HFF-Myc (cell line): ENCODE results near the gene NPFFR1.

Experiments used
- DNase-seq: peaks from one replicate; pipeline ENCODE4 v3.0.0-alpha.2; 2011; ENCODE audit warnings: low read depth; ENCODE audit errors: extremely low read depth
- H3K4me3 ChIP-seq: replicated peaks from 2 replicates; pipeline ENCODE4 v1.5.1; 2011; ENCODE audit warnings: low read depth, mild to moderate bottlenecking, control low read depth, low read length
- TF ChIP-seq, protein P1 (sequence below): IDR thresholded peaks from 2 replicates; pipeline ENCODE4 v1.5.1; 2012; ENCODE audit warnings: mild to moderate bottlenecking, low read depth, low read length, control low read depth; ENCODE audit errors: missing control alignments

NPFFR1 gene

DNA sequence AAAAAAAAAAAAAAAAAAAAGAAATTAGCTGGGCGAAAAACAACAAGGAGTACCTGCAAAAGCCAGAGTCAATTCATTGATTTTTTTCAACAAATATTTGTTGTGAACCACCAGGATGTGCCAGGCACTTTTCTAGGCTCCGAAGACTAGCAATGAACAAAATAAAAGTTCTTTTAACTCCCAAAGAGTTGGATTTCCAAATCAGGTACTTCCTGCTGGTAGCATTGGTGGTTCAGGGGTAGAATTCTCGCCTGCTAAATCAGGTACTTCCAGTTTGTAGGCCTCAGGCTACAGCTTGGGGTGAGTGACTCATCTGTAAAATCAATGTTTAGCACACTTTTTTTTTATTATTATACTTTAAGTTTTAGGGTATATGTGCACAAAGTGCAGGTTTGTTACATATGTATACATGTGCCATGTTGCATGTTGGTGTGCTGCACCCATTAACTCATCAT, 61.4 kb downstream of the NPFFR1 start:
- TF ChIP-seq, protein P1, sequence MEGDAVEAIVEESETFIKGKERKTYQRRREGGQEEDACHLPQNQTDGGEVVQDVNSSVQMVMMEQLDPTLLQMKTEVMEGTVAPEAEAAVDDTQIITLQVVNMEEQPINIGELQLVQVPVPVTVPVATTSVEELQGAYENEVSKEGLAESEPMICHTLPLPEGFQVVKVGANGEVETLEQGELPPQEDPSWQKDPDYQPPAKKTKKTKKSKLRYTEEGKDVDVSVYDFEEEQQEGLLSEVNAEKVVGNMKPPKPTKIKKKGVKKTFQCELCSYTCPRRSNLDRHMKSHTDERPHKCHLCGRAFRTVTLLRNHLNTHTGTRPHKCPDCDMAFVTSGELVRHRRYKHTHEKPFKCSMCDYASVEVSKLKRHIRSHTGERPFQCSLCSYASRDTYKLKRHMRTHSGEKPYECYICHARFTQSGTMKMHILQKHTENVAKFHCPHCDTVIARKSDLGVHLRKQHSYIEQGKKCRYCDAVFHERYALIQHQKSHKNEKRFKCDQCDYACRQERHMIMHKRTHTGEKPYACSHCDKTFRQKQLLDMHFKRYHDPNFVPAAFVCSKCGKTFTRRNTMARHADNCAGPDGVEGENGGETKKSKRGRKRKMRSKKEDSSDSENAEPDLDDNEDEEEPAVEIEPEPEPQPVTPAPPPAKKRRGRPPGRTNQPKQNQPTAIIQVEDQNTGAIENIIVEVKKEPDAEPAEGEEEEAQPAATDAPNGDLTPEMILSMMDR: no peak
- DNase-seq: no peak
- no peak overlapping the region for H3K4me3 ChIP-seq

DNA sequence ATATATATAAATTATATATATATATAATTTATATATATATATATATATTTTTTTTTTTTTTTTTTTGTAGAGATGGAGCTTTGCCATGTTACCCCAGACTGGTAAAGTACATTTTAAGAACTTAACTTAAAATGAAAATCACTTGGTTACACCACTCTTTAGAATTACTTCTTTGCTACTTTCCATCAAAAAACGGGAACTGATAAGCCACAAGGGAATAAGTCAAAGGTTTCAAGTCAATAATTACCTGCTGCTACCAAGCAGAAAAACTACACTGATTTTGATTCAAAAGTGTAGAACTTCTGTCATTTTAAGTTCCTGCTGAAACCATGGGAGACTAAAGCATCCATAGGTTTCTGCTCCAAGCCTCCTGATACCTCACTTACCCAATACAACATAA, 62.8 kb downstream of the NPFFR1 start:
- no peak for DNase-seq

DNA sequence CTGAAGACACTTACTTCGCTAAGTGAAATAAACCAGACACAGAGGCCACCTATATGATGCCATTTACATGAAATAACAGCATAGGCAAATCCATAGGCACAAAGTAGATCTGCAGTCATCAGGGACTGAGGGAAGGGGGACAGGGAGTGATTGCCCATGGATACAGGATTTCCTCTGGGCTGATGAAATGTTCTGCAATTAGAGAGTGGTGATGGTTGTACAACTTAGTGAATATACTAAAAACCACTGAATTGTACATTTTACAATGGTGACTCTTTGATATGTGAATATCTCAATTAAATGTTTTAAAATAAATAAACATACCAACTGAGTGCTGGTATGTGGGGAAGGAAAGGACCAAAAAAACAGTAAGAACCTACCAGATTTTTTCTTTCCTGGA, 70.9 kb downstream of the NPFFR1 start:
- no peak for DNase-seq
- TF ChIP-seq, protein P1: no peak
- H3K4me3 ChIP-seq: no peak overlapping the region

More for the DNA sequence above, 62.8 kb downstream of the NPFFR1 start:
- TF ChIP-seq, protein P1: no peak
- no peak overlapping the region for H3K4me3 ChIP-seq

DNA sequence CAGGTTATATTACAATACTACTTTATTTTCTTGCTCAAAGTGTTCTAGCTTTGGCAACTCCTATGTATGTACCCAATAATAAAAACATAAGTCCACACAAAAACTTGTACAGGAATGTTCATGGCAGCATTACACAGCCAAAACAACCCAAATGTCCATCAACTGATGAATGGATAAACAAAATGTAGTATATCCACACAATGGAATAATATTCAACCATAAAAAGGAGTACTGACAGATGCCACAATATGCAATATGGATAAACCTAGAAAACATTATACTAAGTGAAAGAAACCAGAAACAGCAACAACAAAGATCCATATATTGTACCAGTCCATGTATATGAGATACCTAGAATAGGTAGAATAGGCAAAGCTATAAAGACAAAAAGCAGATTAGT, 71.5 kb downstream of the NPFFR1 start:
- no peak overlapping the region for H3K4me3 ChIP-seq
- TF ChIP-seq, protein P1: no peak
- DNase-seq: no peak

DNA sequence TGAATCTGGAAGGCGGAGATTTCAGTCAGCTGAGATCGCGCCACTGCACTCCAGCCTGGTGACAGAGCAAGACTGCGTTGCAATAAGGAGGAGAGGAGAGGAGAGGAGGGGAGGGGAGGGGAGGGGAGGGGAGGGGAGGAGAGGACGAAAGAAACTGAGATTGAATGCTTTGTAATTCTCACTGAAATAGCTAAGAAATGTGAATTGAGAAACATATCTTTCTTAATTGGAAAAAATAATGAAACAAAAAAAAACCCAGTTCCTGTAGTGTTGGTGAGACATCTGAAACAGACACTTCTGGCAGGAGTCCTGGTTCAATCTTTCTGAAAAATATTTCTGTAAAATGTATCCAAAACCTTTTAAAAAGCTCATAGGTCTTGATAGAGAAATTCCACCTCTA, 77.0 kb downstream of the NPFFR1 start:
- TF ChIP-seq, protein P1: no peak
- no peak for DNase-seq
- H3K4me3 ChIP-seq: no peak overlapping the region

DNA sequence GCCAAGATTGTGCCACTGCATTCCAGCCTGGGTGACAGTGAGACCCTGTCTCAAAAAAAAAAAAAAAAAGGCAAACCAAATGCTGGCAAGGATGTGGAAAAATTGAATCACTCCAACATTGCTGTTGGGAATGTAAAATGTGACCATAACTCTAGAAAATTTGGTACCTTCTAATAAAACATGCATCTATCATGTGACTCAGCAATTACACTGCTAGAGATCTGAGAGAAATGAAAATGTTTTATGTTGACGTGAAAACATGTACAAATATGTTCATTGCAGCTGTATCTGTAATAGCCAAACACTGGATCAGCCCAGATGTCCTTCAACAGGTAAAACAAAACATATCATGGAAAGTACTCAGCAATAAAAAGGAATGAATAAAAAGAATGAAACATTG, 82.7 kb downstream of the NPFFR1 start:
- no peak for DNase-seq
- TF ChIP-seq, protein P1: no peak
- H3K4me3 ChIP-seq: no peak overlapping the region
